HG02885 (cell line): Measurements from ENCODE around the gene FBXO41.
A peak's percentile ranks its signal among the peaks of the same experiment; 100 is the strongest.

Experiments
- ATAC-seq: cut with Tn5 transposase; IDR thresholded peaks from one replicate; pipeline ENCODE4 v1.9.1; 2021; ENCODE audit warnings: mild to moderate bottlenecking; ENCODE audit not compliant: unreplicated experiment, poor library complexity

Gene FBXO41

GRCh38 chr2:73250872-73251846, 33.1 kb downstream of the FBXO41 start:
- ATAC-seq, result no peak

GRCh38 chr2:73249636-73250035, 34.6 kb downstream of the FBXO41 start:
- no peak for ATAC-seq

GRCh38 chr2:73246850-73247249, 37.4 kb downstream of the FBXO41 start:
- ATAC-seq, result no peak

- no peak for ATAC-seq
Observed at GRCh38 chr2:73244580-73244979, 39.7 kb downstream of the FBXO41 start.

GRCh38 chr2:73243884-73244570, 40.3 kb downstream of the FBXO41 start:
- ATAC-seq, result no peak

GRCh38 chr2:73239776-73240175, 44.5 kb downstream of the FBXO41 start:
- ATAC-seq, result no peak

- no peak for ATAC-seq
Observed at GRCh38 chr2:73238976-73239375, 45.3 kb downstream of the FBXO41 start.

GRCh38 chr2:73238149-73238548, 46.1 kb downstream of the FBXO41 start:
- no peak for ATAC-seq

DNA sequence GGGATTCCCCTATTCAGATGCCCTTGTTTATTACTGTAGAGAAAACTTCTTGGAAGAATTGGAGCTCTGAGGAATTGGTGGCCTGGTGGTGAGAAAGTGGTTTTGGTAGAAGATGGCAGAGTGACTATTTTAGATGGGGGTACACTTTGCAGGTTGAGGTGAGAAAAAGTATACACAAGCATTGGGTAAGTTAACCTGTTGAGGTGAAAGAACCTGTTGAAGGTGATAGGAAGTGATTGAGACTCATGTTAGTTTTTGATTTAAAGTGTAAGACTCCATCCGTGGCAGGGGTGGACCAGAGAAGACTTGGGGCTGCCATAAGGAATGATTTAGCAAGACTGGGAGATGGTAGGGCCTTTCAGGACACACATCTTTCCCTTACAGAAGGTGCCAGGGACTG, 47.1 kb downstream of the FBXO41 start:
- ATAC-seq, result no peak

DNA sequence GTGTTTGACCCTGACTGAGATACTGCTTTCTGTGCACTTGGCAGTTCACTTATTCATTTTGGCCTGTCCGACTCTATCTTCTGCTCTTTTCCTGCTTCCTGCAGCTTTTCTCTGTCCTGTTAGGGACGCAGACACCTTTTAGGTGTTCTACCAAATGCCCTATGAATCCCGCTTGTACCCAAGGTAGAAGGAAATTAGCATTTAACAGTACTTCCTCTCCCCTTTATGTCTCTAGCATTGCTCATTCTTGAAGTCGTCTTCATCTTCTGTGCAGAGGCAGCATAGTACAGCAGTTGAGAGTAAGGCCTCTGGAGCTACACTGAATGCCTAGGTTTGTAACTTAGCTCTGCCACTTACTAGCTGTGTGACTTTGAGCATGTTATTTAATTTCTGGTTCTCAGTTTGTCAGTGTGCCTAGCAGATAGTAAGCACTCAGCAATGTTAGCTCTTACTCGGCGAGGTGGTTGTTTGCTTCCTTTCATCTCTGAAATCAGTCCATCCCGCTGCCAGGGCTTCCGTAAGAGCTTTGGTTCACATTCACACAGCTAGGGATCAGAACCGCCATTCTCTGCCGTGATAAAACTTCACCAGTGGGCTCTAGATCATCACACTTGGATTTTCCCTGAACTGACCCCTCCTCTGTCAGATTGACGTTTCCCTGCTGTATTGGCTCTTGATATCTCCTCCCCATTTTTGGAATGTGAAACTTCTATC, 48.8 kb downstream of the FBXO41 start:
- no peak for ATAC-seq

GRCh38 chr2:73233932-73234832, 50.1 kb downstream of the FBXO41 start, which contains the start of gene CCT7:
TSS of gene CCT7 (plus strand) at chr2:73234308. CDS start at chr2:73234379, 71 bp downstream.
- peak; percentile 63 for ATAC-seq

DNA sequence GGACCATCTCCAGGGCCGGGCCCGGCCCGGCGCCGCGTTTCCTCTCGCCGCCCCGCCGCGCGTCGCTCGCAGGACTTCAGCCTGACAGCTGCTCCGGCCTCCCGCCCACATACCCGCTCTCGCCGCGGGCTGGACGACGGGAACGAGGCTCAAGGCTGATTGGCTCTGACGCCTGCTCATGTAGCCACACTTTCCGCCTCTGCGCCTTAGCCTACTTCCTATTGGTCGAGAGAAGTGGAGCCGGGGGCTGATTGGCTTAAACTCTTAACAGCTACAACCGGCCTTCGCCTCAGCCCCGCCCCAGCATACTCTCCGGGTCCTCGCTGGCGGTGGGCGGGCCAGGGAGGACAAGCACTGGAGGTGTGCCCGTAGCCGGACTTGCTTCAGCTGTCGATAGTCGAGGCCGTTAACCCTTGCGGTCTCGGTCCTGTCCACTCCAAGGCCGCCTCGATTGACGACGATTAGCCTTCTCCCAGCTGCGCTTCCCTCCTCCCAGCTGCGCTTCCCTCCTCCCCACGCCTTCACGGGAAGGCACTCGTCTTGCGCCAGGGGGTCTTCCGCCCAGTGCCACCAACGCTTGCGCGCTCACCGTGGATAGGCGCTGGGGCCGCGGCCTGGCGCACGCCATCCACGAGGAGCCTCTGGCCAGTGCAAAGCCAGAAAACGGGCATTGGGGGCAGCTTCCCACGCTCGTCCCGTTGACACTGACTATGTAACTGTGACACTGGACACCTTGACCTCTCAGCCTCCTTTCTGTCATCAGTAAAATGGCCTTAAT, 50.9 kb downstream of the FBXO41 start, which contains the start of gene PRADC1:
TSS of gene PRADC1 (minus strand) at position 86 of the 778 bp plus-strand sequence. CDS start at position 7, 79 bp downstream.
- ATAC-seq, result peak; percentile 92

DNA sequence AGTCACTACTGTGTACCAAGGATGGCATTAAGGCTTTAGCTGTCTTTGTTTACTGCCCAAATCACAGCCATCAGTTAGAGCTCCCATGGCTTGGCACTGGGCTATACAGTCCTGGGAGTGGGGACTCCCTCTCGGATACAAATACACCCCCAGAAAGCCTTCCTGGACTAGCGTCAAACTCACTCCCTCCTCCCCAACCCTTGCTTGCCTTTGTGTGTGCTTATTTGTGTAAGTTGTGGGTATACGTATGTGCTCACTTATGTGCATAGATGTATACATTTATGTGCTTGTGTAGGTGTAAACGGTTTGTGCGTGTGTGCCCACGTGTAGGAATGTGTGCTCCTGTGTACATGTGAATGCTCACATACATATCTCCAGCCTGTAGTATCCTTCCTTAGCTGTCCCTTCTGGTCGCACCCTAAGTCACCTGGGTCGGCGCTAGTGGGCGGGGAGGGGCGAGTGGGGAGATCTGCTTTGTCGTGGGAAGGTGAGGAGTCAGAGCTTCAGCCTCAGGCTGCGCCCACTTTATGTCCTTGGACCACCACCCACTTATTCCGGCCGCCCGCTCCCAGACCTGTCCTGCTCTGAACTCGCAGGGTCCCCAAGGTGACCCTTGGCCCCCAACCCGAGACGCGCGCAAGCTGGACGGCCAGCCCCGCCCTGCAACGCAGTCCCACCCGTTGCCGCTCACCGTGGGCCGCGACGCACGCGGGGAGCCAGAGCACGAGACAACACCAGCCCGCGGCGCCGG, 51.7 kb downstream of the FBXO41 start:
- ATAC-seq, result peak; percentile 7

GRCh38 chr2:73228631-73229030, 55.6 kb downstream of the FBXO41 start:
- ATAC-seq, result no peak

DNA sequence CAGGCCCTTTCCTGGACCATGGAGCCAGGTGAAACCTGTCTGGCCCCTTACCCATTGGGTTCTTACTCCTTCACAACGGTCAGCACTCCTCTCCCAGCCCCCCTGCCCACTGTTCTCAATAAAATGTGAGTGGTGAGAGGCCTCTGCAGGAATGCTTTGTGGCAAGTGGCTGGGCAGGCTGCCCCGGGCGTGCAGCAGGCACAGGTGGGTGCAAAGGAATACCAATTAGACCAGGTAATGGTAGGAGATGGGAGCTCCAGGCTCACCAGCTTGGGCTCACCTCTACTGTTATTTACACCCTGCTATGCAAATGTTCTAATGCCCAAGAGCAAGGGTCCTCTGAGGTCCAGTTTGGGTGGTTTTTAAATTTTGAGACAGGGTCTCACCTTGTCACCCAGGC, 57.2 kb downstream of the FBXO41 start:
- no peak for ATAC-seq

DNA sequence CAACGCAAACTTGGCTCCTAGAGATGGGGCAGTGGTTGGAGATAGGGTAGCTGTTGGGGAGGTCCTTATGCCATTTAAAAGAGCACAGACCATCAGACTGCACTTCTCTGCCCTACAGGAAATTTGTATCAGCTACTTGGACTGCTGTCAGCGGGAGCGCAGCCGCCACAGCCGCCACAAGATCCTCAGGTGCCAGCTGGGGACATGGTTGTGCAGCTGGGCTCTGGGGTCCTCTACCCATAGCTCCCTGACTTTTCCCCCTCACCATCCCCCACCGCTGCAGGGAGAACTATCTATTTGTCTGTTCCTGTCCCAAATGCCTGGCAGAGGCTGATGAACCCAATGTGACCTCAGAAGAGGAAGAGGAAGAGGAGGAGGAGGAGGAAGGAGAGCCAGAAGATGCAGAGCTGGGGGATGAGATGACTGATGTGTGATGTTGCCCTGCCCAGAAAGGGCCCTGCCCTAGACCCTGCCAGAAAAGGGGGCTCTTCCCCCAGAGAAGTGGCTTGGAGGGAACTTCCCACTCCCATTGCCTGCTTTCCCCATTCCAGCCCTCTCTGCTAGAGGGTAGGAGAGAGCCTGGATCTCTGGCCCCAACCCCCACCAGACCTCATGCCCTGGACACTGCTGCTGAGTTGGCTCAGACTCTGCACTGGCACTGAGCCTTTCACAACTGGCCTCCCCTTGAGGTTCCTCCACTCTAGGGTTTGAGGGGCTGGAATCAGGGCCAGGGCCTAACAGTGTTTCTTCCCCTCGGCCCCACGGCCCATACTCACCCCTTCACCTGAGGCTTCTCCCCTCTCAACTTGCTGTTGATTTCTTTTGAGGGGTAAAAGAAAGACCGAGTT, 58.5 kb downstream of the FBXO41 start:
- ATAC-seq, result no peak

DNA sequence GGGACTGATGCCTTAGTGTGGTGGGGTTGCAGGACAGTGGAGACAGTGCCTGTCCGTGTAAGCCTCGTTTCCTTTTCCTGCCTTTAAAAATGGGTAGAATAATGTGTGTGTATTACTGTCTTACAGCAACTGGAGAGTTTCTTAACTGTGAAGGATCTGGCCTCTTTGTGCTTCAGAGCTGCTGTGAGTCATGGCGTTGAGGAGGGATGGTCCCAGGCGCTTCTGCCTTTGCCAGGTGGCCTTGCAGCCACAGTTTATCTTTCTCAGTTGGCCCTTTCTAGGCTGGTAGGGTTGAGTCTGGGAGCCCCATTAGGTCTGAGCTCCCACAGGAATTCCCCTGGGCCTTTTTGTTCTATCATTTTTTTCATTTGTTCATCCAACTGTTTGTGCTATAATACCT, 60.5 kb downstream of the FBXO41 start:
- ATAC-seq, result no peak
